ENCODE results near the gene FRMD1. TPM values are rescaled to one million over a fixed set of nuclear protein-coding genes. Genes with fewer than 3 reads are reported as not detected.

Gene FRMD1
- total and polyA plus RNA-seq, 2 donors (not counting 1 experiment from before 2014, with no cell fraction given): not detected

DNA sequence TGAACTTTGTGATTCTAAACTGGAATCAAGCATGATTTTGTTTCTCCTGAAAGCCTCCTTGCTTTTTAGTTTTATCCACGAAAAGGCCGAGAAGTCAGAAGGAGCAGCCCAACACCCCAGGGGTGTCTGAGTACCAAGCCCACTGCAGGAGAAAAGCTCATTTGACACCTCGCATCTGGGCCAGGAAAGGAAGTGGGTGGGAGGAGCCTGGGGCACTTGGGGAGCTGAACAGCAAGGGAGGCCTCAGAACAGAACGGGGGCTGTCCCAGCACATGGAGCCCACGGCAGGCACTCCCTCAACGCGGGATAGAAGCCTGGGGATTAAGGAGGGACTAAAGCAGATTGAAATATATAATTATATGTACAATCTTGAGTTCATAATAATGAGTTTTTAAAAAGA, 75.0 kb downstream of the FRMD1 start:
- no peak for DNase-seq
- ChIA-PET POLR2A (no interaction called here), CTCF (no interaction called here)
- H3K4me1 Mint-ChIP-seq: no peaks in the 10 kb centered on the region
- Histone ChIP-seq H3K4me2 (replicated peaks; ENCODE audit: low read depth, low read length, poor library complexity, severe bottlenecking) (no peak overlapping the region), H3K36me3 (replicated peaks in 1 of 2; ENCODE audit: control extremely low read depth in 1 of 2, control insufficient read depth in 1 of 2, extremely low read depth in 1 of 2, insufficient read depth in 2 of 2, low read length in 1 of 2) (no peaks in the 10 kb centered on the region), H4K20me1 (ENCODE audit: control insufficient read depth, insufficient read depth, low read length, poor library complexity, severe bottlenecking) (no peaks in the 10 kb centered on the region), H3K9ac (ENCODE audit: low read length) (no peak overlapping the region), H2AFZ (ENCODE audit: insufficient read depth, low read depth, low read length, poor library complexity, severe bottlenecking) (no peak overlapping the region), H3K79me2 (ENCODE audit: control insufficient read depth, insufficient read depth, low read length) (no peaks in the 10 kb centered on the region), H3K27ac (ENCODE audit: low read length in 2 of 2) (no peak overlapping the region), H3K9me3 (ENCODE audit: control extremely low read depth in 1 of 3, control insufficient read depth in 2 of 3, insufficient read depth in 1 of 3, low read length in 2 of 3) (peaks cover 0 to 5% (median 0%) of the 10 kb centered on the region in 3 donors), H3K4me3 (ENCODE audit: control extremely low read depth in 1 of 5, extremely low read depth in 1 of 5, insufficient read depth in 1 of 5, low read depth in 2 of 5, low read length in 4 of 5) (no peak overlapping the region), H3K4me1 (ENCODE audit: control insufficient read depth in 2 of 2, insufficient read depth in 2 of 2, low read length in 2 of 2) (no peaks in the 10 kb centered on the region), H3K27me3 (replicated peaks in 1 of 4; ENCODE audit: control extremely low read depth in 1 of 4, control insufficient read depth in 3 of 4, insufficient read depth in 4 of 4, low read length in 3 of 4) (no peaks in the 10 kb centered on the region)
- no peak overlapping the region for H3K4me3 Mint-ChIP-seq
- H3K27me3 Mint-ChIP-seq: no peaks in the 10 kb centered on the region
- no peak for ATAC-seq (ENCODE audit: low read depth)
- WGBS (ENCODE audit: insufficient coverage): 70% methylated on average over 3 of the region's 7 CpGs
- no peak overlapping the region for H3K27ac Mint-ChIP-seq
- intact Hi-C loops (cut with micrococcal nuclease): no loop called here
- peaks cover 6% of the 10 kb centered on the region for H3K9me3 Mint-ChIP-seq (ENCODE audit: insufficient read depth)
- no peak for TF ChIP-seq EZH2 (IDR thresholded peaks at IDR 0.05; ENCODE audit: borderline replicate concordance, insufficient read depth, low read depth, low read length, poor library complexity, severe bottlenecking)
- TF ChIP-seq, protein P1, sequence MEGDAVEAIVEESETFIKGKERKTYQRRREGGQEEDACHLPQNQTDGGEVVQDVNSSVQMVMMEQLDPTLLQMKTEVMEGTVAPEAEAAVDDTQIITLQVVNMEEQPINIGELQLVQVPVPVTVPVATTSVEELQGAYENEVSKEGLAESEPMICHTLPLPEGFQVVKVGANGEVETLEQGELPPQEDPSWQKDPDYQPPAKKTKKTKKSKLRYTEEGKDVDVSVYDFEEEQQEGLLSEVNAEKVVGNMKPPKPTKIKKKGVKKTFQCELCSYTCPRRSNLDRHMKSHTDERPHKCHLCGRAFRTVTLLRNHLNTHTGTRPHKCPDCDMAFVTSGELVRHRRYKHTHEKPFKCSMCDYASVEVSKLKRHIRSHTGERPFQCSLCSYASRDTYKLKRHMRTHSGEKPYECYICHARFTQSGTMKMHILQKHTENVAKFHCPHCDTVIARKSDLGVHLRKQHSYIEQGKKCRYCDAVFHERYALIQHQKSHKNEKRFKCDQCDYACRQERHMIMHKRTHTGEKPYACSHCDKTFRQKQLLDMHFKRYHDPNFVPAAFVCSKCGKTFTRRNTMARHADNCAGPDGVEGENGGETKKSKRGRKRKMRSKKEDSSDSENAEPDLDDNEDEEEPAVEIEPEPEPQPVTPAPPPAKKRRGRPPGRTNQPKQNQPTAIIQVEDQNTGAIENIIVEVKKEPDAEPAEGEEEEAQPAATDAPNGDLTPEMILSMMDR (IDR thresholded peaks at IDR 0.05): no peak

Other genes with a start within 250 kb of the FRMD1 start
- not detected in 2 replicates for gene KIF25, start 81.5 kb downstream of the FRMD1 start, total RNA-seq
- not detected in 2 replicates for gene KIF25, start 81.5 kb downstream of the FRMD1 start, polyA plus RNA-seq
- gene DACT2, start 240.6 kb upstream of the FRMD1 start, total RNA-seq: not detected in 2 replicates
- gene DACT2, start 240.6 kb upstream of the FRMD1 start, polyA plus RNA-seq: not detected in 2 replicates